Measurements from ENCODE around the gene PLEKHN1.

The PLEKHN1 gene

GRCh38 chr1:942864-943533 is 23.3 kb upstream of the PLEKHN1 start:
- H3K27me3 ChIP-seq (ENCODE audit: insufficient read depth, low read length), result peaks cover 17% of the 10 kb centered on the region; the same call in 1 of the 2 replicates
- peaks cover 9% of the 10 kb centered on the region for H3K4me1 ChIP-seq (ENCODE audit: insufficient read depth, low read length, severe bottlenecking)
- H3F3A ChIP-seq (ENCODE audit: insufficient read depth, low read length), result no peaks in the 10 kb centered on the region
- H3K9me3 ChIP-seq (ENCODE audit: low read length), result no peaks in the 10 kb centered on the region
- peaks cover 45% of the 10 kb centered on the region for H3K36me3 ChIP-seq (ENCODE audit: insufficient read depth, low read length)
- no peaks in the 10 kb centered on the region for H4K20me1 ChIP-seq (ENCODE audit: insufficient read depth, low read length)
- H3K9me2 ChIP-seq (ENCODE audit: low read depth, low read length), result no peaks in the 10 kb centered on the region
- no peaks in the 10 kb centered on the region for H3K79me2 ChIP-seq (ENCODE audit: insufficient read depth, low read length)
- no peak overlapping the region for H2AFZ ChIP-seq (ENCODE audit: low read length)
- H3K4me2 ChIP-seq (ENCODE audit: low read length), result no peak overlapping the region
- TF ChIP-seq CTCF (IDR thresholded peaks at IDR 0.05; ENCODE audit: low read length), result no peak
- no peak for TF ChIP-seq EZH2 (IDR thresholded peaks at IDR 0.05; ENCODE audit: borderline replicate concordance, low read length)
- H3K27ac ChIP-seq (ENCODE audit: low read depth, low read length, poor library complexity, severe bottlenecking), result no peak overlapping the region
- H3K9ac ChIP-seq (ENCODE audit: low read length), result no peak overlapping the region
- H3K4me3 ChIP-seq (ENCODE audit: low read depth, low read length, poor library complexity, severe bottlenecking), result no peak overlapping the region

GRCh38 chr1:943545-944340 is 22.5 kb upstream of the PLEKHN1 start:
- no peak overlapping the region for H3K4me2 ChIP-seq (ENCODE audit: low read length)

More at GRCh38 chr1:943545-944340, 22.5 kb upstream of the PLEKHN1 start:
- no peaks in the 10 kb centered on the region for H3K79me2 ChIP-seq (ENCODE audit: insufficient read depth, low read length)
- TF ChIP-seq EZH2 (IDR thresholded peaks at IDR 0.05; ENCODE audit: borderline replicate concordance, low read length), result no peak
- TF ChIP-seq CTCF (IDR thresholded peaks at IDR 0.05; ENCODE audit: low read length), result no peak
- H3K9ac ChIP-seq (ENCODE audit: low read length), result no peak overlapping the region
- H3F3A ChIP-seq (ENCODE audit: insufficient read depth, low read length), result no peaks in the 10 kb centered on the region
- peaks cover 12% of the 10 kb centered on the region; the same call in 1 of the 2 replicates for H3K27me3 ChIP-seq (ENCODE audit: insufficient read depth, low read length)
- no peaks in the 10 kb centered on the region for H4K20me1 ChIP-seq (ENCODE audit: insufficient read depth, low read length)
- H2AFZ ChIP-seq (ENCODE audit: low read length), result no peak overlapping the region
- H3K9me3 ChIP-seq (ENCODE audit: low read length), result no peaks in the 10 kb centered on the region
- H3K36me3 ChIP-seq (ENCODE audit: insufficient read depth, low read length), result peaks cover 53% of the 10 kb centered on the region
- no peak overlapping the region for H3K27ac ChIP-seq (ENCODE audit: low read depth, low read length, poor library complexity, severe bottlenecking)
- no peak overlapping the region for H3K4me3 ChIP-seq (ENCODE audit: low read depth, low read length, poor library complexity, severe bottlenecking)
- H3K4me1 ChIP-seq (ENCODE audit: insufficient read depth, low read length, severe bottlenecking), result peaks cover 9% of the 10 kb centered on the region
- no peaks in the 10 kb centered on the region for H3K9me2 ChIP-seq (ENCODE audit: low read depth, low read length)
